ENCODE measurements around the gene MRPS22.

GRCh38 chr3:139306078-139306477, 37.7 kb upstream of the MRPS22 start:
- TF ChIP-seq CTCF (IDR thresholded peaks at IDR 0.05) (no peak), POLR2A (IDR thresholded peaks at IDR 0.05) (no peak)

Data from thyroid gland (tissue), 4 donors.